SW 1271 (cell line): ENCODE measurements around the gene RNF11.
"Not testable (repeated sequence)": the region's sequence is repeated elsewhere in the genome, so short reads cannot be mapped to it uniquely, and the experiment has no call there.

ENCODE experiments used
- DNase-seq, 2 experiments: peaks; one replicate each; lab custom pipeline; 2025; lab: John Stamatoyannopoulos, UW

Gene RNF11

DNA sequence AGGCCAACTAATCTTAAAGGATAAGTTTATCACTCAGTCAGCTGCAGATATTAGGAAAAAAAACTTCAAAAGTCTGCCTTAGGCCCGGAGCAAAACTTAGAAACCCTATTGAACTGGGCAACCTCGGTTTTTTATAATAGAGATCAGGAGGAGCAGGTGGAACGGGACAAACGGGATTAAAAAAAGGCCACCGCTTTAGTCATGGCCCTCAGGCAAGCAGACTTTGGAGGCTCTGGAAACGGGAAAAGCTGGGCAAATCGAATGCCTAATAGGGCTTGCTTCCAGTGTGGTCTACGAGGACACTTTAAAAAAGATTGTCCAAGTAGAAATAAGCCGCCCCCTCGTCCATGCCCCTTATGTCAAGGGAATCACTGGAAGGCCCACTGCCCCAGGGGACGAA is 7.6 kb upstream of the RNF11 start:
- not testable (repeated sequence) for DNase-seq

DNA sequence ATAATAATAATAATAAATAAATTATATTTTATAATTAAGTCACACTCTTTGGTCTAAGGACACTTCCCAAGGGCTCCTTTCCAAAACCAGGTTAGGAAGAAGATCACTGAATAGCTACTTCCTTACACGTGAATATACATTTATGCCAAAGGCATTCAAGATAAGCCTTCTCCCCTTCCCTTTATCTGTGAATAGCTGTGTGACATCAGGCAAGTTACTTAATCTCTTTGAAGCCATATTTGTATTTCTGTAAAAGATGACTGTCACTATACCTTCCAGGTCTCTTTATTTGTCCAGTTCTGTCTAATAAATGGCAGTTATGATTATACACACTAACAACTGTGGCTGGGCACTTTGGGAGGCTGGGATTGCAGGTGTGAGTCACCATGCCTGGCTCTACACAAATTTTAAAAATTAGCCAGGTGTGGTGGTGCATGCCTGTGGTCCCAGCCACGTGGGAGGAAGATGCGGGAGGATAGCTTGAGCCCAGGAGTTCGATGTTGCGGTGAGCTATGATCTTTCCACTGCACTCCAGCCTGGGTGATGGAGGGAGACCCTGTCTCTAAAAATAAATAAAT is 5.5 kb upstream of the RNF11 start:
- DNase-seq: no peak

DNA sequence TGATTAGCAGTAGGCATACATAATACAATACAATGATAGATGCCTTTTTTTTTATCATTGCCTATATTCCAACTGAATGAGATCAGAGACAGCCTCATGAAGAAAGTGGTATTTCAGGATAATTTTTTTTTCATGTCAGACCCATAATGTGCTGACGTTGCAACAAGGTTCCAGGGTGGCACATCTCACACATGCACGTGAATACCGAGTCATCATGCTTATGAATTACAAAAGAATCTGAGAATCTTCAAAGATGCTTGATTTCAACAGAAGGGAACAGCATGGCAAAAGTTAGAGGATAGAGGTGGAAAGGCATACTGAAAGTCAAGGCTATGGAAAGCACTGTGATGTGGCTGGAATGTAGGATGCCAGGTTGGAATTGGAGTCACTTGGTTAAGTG is 5.0 kb upstream of the RNF11 start:
- no peak for DNase-seq

DNA sequence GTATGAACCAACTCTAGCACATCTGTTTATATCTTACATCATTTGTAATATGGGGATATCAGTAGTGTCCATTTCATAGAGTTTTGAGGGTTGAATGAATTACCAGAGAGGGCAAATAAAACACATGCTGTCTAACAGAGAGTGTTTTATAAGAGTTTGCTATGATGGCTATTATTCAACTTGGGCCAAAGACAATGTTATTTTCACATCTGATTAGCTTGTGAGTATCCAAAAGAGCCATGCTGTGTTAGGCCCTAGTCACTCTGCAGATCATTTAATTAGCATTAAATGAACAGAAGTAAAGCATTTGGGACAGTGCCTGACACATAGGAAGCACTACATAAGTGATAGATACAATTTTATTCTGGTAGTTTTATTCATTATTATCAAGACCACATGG is 4.2 kb upstream of the RNF11 start:
- no peak for DNase-seq

DNA sequence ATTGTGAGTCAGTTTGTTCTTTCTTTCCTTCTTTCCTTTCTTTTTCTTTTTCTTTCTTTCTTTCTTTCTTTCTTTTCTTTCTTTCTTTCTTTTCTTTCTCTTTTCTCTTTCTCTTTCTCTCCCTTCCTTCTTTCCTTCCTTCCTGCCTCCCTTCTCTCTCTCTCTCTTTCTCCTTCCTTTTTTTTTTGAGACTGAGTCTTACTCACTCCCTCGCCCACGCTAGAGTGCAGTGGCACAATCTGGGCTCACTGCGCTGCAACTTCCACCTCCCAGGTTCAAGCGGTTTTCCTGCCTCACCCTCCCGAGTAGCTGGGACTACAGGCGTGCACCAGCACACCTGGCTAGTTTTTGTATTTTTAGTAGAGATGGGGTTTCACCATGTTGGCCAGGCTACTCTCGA is 1.8 kb upstream of the RNF11 start:
- not testable (repeated sequence) for DNase-seq

DNA sequence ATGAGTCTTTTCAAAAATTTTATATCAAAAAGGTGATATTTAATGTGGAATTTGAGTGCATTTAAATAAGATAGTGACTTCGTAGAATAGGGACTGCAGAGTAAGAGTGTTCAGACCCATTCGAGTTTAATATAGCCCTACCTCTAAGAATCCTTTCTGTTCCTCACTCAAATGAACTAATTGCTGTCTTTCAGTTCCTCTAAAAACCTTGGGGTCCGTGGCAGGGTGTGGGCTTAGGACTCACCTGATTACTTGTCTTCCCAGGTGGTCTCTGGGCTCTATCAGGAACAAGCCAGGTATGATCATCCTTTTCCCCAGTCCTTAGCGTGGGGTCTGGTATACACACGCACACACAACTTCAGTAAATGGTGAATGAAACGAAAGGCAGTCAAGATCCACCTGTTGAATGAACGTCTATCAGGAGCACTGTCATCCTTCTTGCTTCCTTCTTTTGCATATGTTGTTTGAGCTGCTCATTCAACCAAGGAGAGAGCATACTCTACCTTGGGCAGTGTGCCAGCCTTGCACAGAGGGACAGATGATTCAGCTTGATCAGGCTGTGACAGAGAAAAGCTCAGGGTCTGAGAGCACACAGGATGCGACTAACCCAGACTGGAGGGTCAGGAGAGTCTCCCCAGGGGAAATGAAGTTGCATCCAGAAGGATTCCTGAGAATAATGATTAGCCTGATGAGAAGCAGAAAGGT is 1.2 kb upstream of the RNF11 start:
- DNase-seq: peak in 1 of 2 experiments; percentile 10

DNA sequence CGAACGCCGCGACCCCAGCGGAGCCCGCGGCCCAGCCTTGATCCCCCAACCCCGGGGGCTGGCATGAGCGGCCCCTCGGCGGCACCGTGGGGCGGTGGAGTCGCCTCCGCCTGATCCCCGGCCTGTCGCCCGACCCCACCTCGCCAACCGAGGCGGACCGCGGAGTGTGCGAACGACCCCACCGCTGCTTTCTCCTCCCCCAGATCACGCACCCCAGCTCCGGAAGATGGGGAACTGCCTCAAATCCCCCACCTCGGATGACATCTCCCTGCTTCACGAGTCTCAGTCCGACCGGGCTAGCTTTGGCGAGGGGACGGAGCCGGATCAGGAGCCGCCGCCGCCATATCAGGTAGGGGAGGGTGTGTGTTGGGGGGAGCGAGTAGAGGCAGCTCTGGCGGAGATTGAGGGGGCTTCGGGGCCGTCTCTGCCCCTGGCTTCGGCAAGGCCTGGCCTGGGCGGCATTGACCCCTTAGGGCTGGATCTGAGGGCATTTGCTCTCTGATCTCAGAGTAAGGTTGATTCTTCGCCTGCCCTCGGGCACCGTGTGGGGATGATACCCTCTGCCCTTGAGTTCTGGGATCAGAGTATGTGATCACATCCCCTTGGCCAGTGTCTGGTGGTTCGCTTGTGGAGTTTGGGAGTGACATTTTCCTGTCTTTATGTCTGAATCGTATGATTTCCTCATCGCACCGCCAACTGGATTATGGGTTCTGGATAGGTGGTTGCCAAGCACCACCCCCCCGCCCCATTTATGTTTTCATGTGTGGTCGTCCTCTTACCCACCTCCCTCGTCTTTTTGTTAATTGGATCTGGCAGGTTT is 668 bp downstream of the RNF11 start:
- DNase-seq: peak in 1 of 2 experiments; percentile 36

DNA sequence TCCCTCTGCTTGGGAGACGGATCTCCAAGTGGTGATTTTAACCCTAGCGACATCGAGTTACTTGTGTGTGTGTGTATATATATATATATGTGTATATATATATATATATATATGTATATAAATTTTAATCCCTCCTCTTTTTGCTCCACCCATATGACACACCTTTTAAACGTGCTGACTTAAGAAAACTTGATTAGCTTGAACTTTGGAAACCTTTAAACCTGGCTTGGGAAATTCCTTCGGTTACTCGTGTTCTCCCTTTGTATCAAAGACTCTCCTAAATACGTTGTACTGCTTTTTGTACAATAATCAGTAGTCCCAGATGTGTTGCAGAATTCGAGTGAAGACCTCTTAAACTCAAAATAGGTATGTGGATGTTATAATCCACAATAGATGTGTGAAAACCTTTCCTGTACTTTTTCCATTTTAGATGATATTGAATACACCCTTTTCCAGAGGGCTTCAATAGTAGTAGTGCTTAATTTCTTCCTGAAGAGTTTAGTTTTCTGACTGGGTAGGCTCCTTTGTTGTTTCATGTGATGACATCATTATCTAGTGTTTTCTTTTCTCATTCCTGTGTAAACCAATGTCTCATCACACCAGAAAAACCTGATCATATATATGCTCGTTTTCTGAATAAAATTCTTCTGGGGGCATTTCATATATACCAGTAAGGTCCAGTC is 1.4 kb downstream of the RNF11 start:
- DNase-seq: peak in 1 of 2 experiments; percentile 36

DNA sequence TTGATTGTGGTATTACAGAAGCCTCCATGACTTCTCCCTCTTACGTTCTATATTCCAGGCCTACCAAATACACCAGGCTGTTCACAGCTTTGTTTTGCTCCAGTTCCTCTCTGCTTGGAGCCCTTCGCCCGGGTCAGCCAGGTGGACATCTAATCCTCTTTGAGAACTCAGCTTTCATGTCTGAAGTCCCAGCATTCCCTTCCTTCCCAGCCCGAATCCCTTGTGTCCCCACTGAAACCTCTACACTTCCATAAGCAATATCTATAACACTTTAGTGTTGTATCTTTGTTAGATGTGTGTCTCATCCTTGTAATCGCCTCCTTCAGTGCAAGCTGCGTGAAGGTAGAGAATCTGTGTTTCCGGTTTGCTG is 1.9 kb downstream of the RNF11 start:
- DNase-seq: peak in 1 of 2 experiments; percentile 37

DNA sequence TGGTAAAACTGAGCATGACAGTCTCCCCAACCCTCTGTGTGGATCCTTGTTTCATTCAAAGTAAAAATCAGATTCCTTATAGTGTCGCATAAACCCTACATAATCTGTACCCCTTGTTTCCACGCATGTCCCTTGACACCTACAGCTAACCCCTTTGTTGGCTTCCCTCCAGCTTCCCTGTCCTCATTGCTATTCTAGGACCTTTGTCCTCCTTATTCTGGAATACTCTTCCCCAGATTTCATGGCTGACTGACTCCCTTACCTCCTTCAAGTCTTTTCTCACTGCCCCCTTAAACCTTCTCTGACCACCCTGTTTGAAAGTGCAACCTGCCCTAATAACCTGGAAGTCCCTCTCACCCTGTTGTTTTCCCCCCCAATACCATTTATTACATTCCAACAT is 4.0 kb downstream of the RNF11 start:
- no peak for DNase-seq

DNA sequence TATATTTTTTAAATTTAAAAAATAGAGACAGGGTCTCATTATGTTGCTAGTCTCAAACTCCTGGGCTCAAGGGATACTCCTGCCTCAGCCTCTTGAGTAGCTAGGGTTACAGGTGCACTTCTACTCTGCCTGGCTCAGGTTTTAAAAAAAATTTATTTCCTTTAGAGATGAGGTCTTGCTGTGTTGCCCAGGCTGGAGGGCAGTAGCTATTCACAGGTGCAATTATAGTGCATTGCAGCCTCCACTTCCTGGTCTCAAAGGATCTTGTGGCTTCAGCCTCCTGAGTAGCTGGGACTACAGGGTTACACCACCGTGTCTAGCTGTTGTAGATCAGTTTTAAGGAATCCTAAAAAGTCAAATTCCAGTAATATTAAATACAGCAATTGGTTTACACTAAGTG is 5.0 kb downstream of the RNF11 start:
- no peak for DNase-seq

DNA sequence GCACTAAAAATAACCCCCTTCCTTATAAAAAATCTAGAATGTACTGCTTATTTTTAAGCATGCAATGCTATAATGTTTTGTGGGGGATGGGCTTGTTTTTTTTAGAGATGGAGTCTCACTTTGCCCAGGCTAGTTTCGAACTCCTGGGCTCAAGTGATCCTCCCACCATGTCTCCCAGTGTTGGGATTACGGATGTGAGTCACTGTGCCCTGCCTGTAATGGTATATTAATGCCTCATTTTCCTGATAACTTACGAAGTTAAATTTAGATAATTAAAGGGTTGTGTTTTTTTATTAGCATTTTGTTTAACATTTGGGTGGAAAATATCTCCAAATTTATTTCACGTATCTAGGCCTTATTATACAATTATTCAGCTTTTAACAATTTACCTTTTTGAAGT is 6.5 kb downstream of the RNF11 start:
- no peak for DNase-seq

DNA sequence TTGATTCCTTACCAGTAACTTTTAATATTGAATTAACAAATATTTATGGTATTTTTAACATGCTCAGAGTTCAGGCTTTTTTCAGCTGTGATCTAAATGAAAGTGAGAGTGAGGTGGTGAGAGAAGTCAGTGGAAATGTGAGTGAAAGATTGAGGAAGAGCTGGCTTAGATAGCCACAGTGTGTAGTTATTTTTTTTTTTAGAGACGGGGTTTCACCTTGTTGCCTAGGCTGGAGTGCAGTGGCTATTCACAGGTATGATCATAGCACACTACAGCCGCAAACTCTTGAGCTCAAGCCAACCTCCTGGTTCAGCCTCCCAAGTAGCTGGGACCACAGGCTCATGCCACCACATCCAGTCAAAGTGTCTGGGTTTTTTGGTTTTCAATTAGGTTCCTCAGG is 10.9 kb downstream of the RNF11 start:
- no peak for DNase-seq

DNA sequence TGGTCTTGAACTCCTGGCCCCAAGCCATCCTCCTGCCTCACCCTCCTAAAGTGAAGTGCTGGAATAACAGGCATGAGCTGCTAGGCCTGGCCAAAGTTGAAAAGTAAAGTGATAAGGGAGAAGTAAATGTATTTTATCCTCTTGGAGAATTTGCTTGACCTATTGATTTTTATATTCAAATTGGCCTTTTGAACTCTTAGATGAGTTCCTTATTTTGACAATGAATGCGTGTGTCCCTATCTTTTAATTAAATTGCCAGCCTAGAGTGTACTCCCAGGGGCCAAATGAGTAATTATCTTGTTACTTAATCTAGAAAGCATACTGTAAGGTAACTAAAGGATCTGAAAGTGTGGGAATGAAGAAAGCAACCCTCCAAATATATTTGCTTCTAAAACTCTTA is 11.4 kb downstream of the RNF11 start:
- DNase-seq: no peak

DNA sequence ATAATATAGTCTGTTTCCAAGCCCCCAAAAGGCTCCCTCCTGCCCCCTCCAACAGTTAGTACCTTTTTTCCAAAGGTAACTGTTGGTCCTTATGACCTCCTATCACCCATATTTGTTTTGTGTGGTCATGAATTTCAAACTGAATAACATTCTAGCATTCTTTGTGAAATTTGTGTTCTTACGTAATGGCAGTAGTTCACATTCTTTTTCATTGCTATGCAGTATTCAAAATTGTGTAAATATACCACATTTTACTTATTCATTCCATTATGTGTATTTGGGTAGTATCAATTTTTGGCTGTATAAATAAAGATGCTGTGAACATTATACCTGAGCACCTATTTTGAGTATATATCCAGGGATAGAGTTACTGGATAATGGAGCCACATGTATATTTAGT is 13.4 kb downstream of the RNF11 start:
- DNase-seq: no peak

DNA sequence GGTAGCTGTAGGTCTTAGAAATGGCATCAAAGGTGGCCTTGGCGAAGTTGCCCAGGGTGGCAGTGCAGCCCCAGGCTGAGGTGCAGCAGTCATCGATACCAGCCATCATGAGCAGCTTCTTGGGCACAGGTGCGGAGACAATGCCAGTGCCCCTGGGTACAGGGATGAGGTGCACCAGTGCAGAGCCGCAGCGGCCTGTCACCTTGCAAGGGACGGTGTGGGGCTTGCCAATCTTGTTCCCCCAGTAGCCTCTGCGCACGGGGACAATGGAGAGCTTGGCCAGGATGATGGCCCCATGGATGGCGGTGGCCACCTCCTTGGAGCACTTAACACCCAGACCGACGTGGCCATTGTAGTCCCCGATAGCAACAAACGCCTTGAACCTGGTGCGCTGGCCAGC is 14.7 kb downstream of the RNF11 start:
- not testable (repeated sequence) for DNase-seq

DNA sequence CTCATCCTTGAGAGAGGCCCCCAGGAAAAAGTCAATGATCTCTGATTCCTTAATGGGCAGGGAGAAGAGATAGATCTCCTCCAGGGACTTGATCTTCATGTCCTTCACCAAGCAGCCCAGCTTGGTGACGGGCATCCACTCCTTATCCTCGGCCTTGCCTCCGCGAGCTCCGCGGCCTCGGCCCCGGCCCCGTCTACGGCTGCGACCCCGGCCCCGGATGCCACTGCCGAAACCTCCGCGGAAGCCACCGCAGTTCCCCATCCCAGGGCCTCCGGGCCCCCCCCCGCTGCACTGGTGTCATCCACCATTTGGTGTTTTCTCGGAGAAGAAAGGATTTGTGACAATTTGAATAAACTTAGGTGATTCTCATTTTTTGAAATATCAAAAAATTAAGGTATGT is 15.1 kb downstream of the RNF11 start:
- DNase-seq: not testable (repeated sequence)

DNA sequence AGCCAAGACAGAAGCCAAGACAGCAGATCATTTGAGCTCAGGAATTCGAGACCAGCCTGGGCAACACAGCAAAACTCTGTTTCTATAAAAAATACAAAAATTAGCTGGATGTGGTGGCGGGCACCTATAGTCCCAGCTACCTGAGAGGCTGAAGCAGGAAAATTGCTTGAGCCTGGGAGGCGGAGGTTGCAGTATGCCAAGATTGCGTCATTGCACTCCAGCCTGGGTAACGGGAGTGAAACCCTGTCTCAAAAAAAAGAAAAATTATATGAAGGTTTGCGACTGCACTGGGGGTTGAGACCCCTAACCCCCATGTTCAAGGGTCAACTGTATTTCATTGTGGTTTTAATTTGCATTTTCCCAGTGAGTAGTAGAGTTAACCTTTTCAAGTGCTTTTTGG is 16.3 kb downstream of the RNF11 start:
- no peak for DNase-seq

DNA sequence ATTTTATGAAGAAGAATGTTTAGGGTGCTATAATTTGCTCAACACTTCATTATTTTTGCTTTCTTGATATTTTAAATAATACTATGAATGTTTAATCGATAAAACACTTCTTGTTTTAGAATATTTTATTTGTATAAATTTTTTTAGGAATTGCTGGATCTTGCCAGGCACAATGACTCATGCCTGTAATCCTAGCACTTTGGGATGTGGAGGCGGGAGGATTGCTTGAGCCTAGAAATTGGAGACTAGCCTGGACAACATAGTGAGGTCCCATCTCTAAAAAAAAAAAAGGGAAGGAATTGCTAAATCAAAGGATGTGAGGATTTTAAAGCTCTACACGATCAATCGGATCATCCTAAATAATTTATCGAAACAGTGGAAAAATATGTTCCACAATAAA is 17.6 kb downstream of the RNF11 start:
- no peak for DNase-seq

DNA sequence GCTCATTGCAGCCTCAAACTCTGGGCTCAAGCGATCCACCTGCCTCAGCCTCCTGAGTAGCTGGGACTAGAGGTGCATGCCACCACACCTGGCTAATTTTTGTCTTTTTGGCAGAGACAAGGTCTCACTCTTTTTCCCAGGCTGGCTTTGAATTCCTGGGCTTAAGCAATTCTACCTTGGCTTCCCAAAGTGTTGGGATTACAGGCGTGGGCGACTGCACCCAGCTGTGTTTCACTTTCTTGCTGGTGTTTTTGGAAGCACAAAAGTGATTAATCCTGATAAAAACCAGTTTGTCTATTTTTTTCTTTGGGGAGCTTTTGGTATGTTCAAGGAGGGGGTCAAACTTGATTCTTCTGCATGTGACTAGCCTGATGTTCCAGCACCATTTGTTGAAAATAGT is 19.3 kb downstream of the RNF11 start:
- no peak for DNase-seq

DNA sequence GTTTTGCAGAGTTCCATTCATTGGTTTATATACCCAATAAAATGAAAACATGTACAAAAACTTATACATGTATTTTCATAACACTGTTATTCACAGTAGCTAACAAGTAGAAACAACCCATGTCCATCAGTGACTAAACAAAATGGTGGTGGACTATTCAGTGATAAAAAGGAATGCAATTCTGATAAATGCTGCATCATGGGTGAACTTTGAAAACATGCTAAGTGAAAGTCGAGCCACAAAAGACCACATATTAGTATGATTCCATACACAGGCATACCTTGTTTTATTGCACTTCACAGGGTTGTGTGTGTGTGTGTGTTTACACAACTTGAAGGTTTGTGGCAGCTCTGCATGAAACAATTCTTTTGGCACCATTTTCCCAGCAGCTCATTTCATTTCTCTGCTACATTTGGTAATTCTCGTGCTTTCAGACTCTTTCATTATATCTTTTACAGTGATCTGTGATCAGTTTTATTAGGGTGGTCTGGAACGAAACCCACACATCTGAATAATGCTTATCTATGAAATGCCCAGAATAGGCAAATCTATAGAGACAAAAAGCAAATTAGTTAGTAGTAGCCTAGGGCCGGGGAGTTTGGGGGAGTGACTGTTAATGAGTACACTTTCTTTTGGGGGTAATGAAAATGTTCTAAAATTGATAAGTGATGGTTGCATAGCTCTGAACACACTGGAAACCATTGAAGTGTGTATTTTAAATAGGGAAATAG is 27.2 kb downstream of the RNF11 start:
- no peak for DNase-seq

DNA sequence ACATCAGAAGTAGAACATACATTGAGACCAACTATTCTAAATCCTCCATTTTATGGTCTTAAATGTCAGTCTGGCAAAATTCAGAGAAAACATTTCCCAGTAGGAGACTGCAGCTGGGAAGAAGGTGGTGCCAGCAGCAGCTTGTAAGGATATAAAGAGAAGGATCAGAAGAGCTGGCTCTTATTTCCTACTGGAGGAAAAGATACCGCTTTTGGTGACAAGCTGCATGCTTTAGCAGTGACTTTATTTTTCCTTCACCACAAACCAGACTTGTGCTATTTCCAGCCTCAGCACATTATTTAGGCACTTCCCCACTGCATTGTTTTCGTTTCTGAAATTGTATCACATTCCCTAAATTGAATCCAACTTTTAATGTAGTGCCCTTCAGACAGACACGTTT is 28.4 kb downstream of the RNF11 start:
- peak; percentile 45 to 89 for DNase-seq
